Neural progenitor cell (in vitro differentiated cells): ENCODE data around the gene PPCDC.

Source experiments
- EZH2 ChIP-seq: fragments of 200-600 bp; sonication (generic); IDR thresholded peaks from 2 replicates; pipeline ENCODE4 v1.6.1; 2017; ENCODE audit warnings: antibody characterized with exemption, mild to moderate bottlenecking, moderate library complexity
- TF ChIP-seq, protein P1 (sequence below): fragments of 200-600 bp; sonication (generic); IDR thresholded peaks from 2 replicates; pipeline ENCODE4 v1.5.1; 2017; ENCODE audit warnings: antibody characterized with exemption, mild to moderate bottlenecking

DNA sequence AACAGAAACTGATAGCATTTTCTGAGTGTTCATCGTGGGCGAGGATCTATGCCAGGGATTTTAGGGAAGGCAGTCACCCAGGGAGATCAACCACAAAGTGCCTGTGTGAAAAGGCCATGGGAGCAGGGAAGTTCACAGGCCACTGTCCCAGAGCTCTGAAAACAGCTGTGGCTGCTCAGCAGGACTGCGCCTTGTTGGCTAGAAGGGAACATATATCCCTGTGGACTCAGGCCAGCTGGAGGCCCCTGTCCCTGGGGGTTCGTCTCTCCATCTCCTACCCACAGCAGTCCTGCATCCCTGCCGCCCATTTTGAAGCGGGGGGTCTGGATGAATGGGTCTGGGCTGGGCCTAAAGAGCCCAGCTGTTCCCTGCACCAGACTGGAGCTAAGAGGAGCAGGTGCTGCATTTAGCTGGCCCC lies 27.8 kb downstream of the PPCDC start:
- TF ChIP-seq, protein P1, sequence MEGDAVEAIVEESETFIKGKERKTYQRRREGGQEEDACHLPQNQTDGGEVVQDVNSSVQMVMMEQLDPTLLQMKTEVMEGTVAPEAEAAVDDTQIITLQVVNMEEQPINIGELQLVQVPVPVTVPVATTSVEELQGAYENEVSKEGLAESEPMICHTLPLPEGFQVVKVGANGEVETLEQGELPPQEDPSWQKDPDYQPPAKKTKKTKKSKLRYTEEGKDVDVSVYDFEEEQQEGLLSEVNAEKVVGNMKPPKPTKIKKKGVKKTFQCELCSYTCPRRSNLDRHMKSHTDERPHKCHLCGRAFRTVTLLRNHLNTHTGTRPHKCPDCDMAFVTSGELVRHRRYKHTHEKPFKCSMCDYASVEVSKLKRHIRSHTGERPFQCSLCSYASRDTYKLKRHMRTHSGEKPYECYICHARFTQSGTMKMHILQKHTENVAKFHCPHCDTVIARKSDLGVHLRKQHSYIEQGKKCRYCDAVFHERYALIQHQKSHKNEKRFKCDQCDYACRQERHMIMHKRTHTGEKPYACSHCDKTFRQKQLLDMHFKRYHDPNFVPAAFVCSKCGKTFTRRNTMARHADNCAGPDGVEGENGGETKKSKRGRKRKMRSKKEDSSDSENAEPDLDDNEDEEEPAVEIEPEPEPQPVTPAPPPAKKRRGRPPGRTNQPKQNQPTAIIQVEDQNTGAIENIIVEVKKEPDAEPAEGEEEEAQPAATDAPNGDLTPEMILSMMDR, result no peak
- TF ChIP-seq EZH2, result no peak
